PC-9 (cell line): ENCODE results near the gene SIAH3. TPM values are rescaled to one million over a fixed set of nuclear protein-coding genes. Genes with fewer than 3 reads are reported as not detected.
"Not testable (repeated sequence)": the region's sequence is repeated elsewhere in the genome, so short reads cannot be mapped to it uniquely, and the experiment has no call there.

Experiments used
- BruUV-seq: library from RNA; stranded (reverse); fragments of 400-500 nt; replicated peaks from 2 replicates; lab custom pipeline; 2021; lab: Mats Ljungman, UMichigan
- CTCF ChIA-PET: fragments of 300-600 bp; sonication (Branson Sonifier 250); formaldehyde crosslinking; loops from one replicate; lab custom pipeline; 2022; ENCODE audit warnings: antibody characterized with exemption; lab: Charles Lee
- POLR2A ChIA-PET: fragments of 300-600 bp; sonication (Branson Sonifier 250); formaldehyde crosslinking; loops from one replicate; lab custom pipeline; 2022; ENCODE audit warnings: antibody characterized with exemption; ENCODE audit not compliant: unreplicated experiment; lab: Charles Lee
- DNase-seq, 2 experiments: peaks; one replicate each; pipeline versions ENCODE4 v3.0.0 to v3.0.0-alpha.2; 2015 to 2022; ENCODE audit warnings: mixed read lengths in 1 of 2
- H2AFZ ChIP-seq: fragments of 200-600 bp; sonication (generic); 2 replicates; pipeline ENCODE4 v1.8.1; 2017; ENCODE audit warnings: antibody characterized with exemption
- H3F3A ChIP-seq: fragments of 200-600 bp; sonication (generic); 2 replicates; pipeline ENCODE4 v1.8.1; 2017; ENCODE audit warnings: antibody characterized with exemption, mild to moderate bottlenecking, low read depth; ENCODE audit not compliant: insufficient read depth
- H3K27ac ChIP-seq: fragments of 200-600 bp; sonication (generic); 2 replicates; pipeline ENCODE4 v1.6.1; 2016; ENCODE audit warnings: mixed run types
- H3K27me3 ChIP-seq: fragments of 200-600 bp; sonication (generic); 2 replicates; pipeline ENCODE4 v1.6.1; 2016; ENCODE audit warnings: low read depth, mixed run types; ENCODE audit not compliant: insufficient read depth
- H3K36me3 ChIP-seq: fragments of 200-600 bp; sonication (generic); 2 replicates; pipeline ENCODE4 v1.6.1; 2016; ENCODE audit warnings: low read depth, mixed run types
- H3K4me1 ChIP-seq: fragments of 200-600 bp; sonication (generic); replicated peaks from 2 replicates; pipeline ENCODE4 v1.6.1; 2016; ENCODE audit warnings: mixed run types; ENCODE audit not compliant: insufficient read depth
- H3K4me2 ChIP-seq: fragments of 200-600 bp; sonication (generic); 2 replicates; pipeline ENCODE4 v1.6.1; 2017; ENCODE audit warnings: mixed run types
- H3K4me3 ChIP-seq: fragments of 200-600 bp; sonication (generic); 2 replicates; pipeline ENCODE4 v1.6.1; 2016; ENCODE audit warnings: mixed run types
- H3K79me2 ChIP-seq: fragments of 200-600 bp; sonication (generic); 2 replicates; pipeline ENCODE4 v1.6.1; 2017; ENCODE audit warnings: low read depth, mixed run types
- H3K9me2 ChIP-seq: fragments of 200-600 bp; sonication (generic); 2 replicates; pipeline ENCODE4 v1.8.1; 2017; ENCODE audit warnings: mild to moderate bottlenecking; ENCODE audit not compliant: insufficient read depth
- H3K9me3 ChIP-seq: fragments of 200-600 bp; sonication (generic); 2 replicates; pipeline ENCODE4 v1.8.1; 2016; ENCODE audit warnings: low read depth; ENCODE audit not compliant: insufficient read depth
- H4K20me1 ChIP-seq: fragments of 200-600 bp; sonication (generic); 2 replicates; pipeline ENCODE4 v1.8.1; 2017; ENCODE audit not compliant: insufficient read depth
- EZH2 ChIP-seq: fragments of 200-600 bp; sonication (generic); IDR thresholded peaks from 2 replicates; pipeline ENCODE4 v1.8.0; 2017; ENCODE audit warnings: antibody characterized with exemption, low read depth
- intact Hi-C: fragments of 100-400 bp; cut with micrococcal nuclease; formaldehyde crosslinking; loops from one replicate; pipeline ENCODE4 v1.10.0; 2022; ENCODE audit not compliant: unreplicated experiment
- total RNA-seq: library from RNA; stranded (reverse); gene quantifications from 2 replicates; pipeline ENCODE4 v1.2.3, GENCODE V29; 2021
- TF ChIP-seq, protein P1 (sequence below): fragments of 200-600 bp; sonication (generic); conservative IDR thresholded peaks from 2 replicates; pipeline ENCODE4 v1.6.1; 2017; ENCODE audit warnings: mixed run types, antibody characterized with exemption, mild to moderate bottlenecking, moderate library complexity

Gene SIAH3
- total RNA-seq, 1 experiment from 2014 or later: not detected

- Histone ChIP-seq H3K4me2 (no peak overlapping the region), H3F3A (no peaks in the 10 kb centered on the region), H2AFZ (no peak overlapping the region), H3K4me3 (no peak overlapping the region), H3K36me3 (no peaks in the 10 kb centered on the region), H3K4me1 (0 out of 2 replicates have a peak, but pooled peaks cover 6% of the 10 kb centered on the region), H3K27me3 (peaks cover 7% of the 10 kb centered on the region; the same call in 1 of the 2 replicates), H3K9me2 (no peaks in the 10 kb centered on the region), H3K27ac (no peak overlapping the region), H3K9me3 (no peaks in the 10 kb centered on the region), H4K20me1 (no peaks in the 10 kb centered on the region), H3K79me2 (no peaks in the 10 kb centered on the region)
- no peak for TF ChIP-seq EZH2
- TF ChIP-seq, protein P1, sequence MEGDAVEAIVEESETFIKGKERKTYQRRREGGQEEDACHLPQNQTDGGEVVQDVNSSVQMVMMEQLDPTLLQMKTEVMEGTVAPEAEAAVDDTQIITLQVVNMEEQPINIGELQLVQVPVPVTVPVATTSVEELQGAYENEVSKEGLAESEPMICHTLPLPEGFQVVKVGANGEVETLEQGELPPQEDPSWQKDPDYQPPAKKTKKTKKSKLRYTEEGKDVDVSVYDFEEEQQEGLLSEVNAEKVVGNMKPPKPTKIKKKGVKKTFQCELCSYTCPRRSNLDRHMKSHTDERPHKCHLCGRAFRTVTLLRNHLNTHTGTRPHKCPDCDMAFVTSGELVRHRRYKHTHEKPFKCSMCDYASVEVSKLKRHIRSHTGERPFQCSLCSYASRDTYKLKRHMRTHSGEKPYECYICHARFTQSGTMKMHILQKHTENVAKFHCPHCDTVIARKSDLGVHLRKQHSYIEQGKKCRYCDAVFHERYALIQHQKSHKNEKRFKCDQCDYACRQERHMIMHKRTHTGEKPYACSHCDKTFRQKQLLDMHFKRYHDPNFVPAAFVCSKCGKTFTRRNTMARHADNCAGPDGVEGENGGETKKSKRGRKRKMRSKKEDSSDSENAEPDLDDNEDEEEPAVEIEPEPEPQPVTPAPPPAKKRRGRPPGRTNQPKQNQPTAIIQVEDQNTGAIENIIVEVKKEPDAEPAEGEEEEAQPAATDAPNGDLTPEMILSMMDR: no peak
- ChIA-PET CTCF (no interaction called here), POLR2A (no interaction called here)
- intact Hi-C loops: no loop called here
- DNase-seq: peak in 1 of 2 experiments; percentile 7
- BruUV-seq: no TSS peak
Observed at GRCh38 chr13:45873491-45874325, 22.2 kb upstream of the SIAH3 start.

- CTCF ChIA-PET: no interaction called here
- Histone ChIP-seq H3K27me3 (peaks cover 7% of the 10 kb centered on the region; the same call in 1 of the 2 replicates), H4K20me1 (no peaks in the 10 kb centered on the region), H3K9me2 (no peaks in the 10 kb centered on the region), H3K4me3 (no peak overlapping the region), H3K9me3 (no peaks in the 10 kb centered on the region), H2AFZ (no peak overlapping the region), H3K79me2 (no peaks in the 10 kb centered on the region), H3K27ac (no peak overlapping the region), H3K36me3 (no peaks in the 10 kb centered on the region), H3K4me1 (0 out of 2 replicates have a peak, but pooled peaks cover 6% of the 10 kb centered on the region), H3F3A (no peaks in the 10 kb centered on the region), H3K4me2 (no peak overlapping the region)
- no peak for DNase-seq
- TF ChIP-seq EZH2: no peak
- TF ChIP-seq, protein P1: no peak
- no TSS peak for BruUV-seq
- POLR2A ChIA-PET: no interaction called here
- intact Hi-C loops: no loop called here
Observed at GRCh38 chr13:45872566-45872965, 21.0 kb upstream of the SIAH3 start.

GRCh38 chr13:45871201-45871600 is 19.6 kb upstream of the SIAH3 start:
- H3K79me2 ChIP-seq, H3K4me1 ChIP-seq, H2AFZ ChIP-seq, H3K27ac ChIP-seq, DNase-seq, H3K9me3 ChIP-seq, H3F3A ChIP-seq, H4K20me1 ChIP-seq, POLR2A ChIA-PET, CTCF ChIA-PET, H3K4me3 ChIP-seq, H3K4me2 ChIP-seq, intact Hi-C loops, H3K9me2 ChIP-seq, BruUV-seq, H3K36me3 ChIP-seq: not testable (repeated sequence)
- peaks cover 12% of the 10 kb centered on the region; the same call in 1 of the 2 replicates for H3K27me3 ChIP-seq
